ENCODE results near the gene CEP19. TPM values are rescaled to one million over a fixed set of nuclear protein-coding genes. Genes with fewer than 3 reads are reported as not detected.

Gene CEP19
- total RNA-seq, 1 experiment from 2014 or later: 9.0 TPM

DNA sequence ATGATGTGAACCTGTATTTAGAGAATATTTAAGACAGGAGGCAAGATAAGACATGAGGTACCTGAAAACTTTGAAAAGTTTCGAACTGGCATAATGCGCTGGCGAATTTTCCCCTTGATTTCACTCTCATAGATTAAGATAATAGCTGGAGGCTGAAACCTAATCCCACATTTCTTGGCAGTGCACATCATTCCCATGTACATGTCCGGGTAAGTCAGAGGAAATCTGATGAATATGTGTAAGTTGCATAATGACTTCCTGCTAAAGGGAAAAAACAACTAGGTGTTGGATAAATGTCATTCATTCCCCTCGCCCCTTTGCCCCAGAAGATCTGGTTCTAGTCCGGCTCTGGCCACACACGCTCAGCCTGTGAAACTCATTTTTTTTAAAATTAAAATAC is 3.6 kb downstream of the CEP19 start:
- DNase-seq (ENCODE audit: low read depth): no peak

GRCh38 chr3:196707566-196707965 is 4.5 kb downstream of the CEP19 start:
- DNase-seq (ENCODE audit: low read depth): no peak

DNA sequence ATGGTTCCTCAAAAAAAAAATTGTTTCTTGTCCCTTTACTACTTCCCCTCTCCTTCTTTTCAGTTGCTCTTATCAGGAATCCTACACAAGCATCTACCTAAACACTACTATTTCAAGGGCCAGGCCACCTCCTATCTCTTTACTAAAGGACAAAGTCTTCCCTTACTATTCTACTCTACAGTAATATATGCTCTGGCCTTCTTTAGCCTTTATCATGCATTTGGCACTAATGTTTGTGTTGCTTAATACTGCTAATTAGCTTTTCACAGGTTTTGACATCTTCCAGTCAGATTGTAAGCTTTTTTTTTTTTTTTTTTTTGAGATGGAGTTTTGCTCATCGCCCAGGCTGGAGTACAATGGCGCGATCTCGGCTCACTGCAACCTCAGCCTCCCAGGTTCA is 5.3 kb downstream of the CEP19 start:
- no peak for DNase-seq (ENCODE audit: low read depth)

DNA sequence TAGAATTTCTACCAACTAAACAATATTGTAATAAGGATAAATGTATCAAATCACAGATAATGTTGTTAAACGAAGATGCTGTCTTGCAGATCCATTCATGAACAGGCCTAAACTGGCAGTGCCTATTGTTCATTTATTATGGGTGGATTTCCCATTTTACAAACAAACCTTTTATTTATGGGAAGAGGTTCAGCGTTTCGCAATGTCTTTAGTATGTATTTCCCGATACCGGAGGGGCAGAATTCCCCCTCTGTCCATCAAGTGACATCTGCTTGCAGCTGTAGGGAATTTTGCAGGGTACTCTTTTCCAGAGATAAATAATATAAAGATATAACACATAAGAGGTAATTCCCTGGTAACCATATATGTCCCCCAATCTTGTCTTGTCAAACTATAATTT is 5.7 kb downstream of the CEP19 start:
- DNase-seq (ENCODE audit: low read depth): no peak

DNA sequence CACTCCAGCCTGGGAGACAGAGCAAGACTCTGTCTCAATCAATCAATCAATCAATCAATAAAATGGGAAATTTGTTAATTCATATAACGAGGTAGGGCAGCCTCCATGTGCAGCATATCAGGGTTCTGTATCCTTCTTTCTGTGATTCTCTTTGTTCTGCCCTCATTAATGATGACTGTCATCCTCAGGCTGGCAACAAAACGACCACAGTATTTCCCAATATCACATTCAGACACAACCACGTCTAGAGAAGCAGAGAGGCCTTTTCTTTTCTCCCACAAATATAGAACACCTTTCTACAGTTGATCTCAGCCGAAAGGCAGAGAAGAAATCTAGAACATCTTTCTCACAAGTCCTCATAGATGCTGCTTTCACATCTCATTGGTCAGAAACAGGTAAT is 11.2 kb downstream of the CEP19 start:
- no peak for DNase-seq (ENCODE audit: low read depth)

DNA sequence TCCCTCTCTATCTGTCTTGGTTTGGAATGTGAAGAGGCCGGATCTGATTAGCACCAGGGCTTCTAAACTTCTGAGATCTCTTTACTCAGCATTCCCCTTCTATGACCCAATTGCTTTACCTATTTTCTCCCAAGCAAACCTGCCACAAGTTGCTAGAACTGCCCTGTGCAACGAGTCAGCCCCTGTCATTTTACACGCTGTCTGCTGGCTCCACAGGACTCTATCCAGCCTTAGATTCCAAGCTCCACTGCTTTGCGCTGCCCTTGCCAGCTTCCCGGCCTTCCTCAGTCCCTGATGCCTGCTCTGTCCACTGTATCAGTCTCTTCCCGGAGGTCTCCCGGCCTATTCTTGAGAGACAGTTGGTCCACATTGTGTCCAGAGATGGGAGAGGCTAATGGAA is 12.3 kb downstream of the CEP19 start:
- no peak for DNase-seq (ENCODE audit: low read depth)

- no peak for DNase-seq (ENCODE audit: low read depth)
Observed at GRCh38 chr3:196697270-196697669, 14.8 kb downstream of the CEP19 start.

DNA sequence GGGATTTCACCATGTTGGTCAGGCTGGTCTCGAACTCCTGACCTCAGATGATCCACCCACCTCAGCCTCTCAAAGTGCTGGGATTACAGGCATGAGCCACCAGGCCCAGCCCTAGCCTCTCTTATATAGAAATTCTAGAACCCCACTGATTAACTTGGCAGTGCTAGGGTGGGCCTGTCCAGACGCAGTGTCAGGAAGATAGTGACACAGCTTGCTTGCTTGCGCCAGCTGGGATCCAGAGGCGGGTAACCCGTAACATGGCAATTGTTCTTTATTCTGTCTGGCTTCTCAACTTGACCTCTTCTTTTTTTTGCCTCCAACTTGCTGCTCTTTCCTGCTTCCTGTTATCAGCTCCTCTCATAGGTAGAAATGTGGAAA is 16.2 kb downstream of the CEP19 start:
- no peak for DNase-seq (ENCODE audit: low read depth)

- DNase-seq (ENCODE audit: low read depth): no peak
Observed at GRCh38 chr3:196694941-196695848, 16.9 kb downstream of the CEP19 start.

DNA sequence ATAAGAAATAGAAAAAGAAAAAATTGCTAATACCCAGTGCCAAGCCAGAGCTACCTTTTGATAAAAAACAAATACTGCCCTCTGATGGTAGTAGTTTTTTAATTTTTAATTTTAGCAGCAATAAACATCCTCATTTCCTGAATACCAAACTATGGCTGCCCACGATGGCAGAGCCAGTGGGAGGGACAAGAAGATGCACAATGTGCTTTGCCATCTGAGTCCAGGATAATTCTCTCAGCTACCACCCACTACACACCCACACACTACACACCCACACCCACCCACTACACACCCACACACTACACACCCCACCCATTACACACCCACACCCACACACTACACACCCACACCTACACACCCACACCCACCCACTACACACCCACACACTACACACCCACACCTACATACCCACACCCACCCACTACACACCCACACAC is 17.8 kb downstream of the CEP19 start:
- DNase-seq (ENCODE audit: low read depth): peak; percentile 53

- no peak for DNase-seq (ENCODE audit: low read depth)
Observed at GRCh38 chr3:196691386-196691785, 20.7 kb downstream of the CEP19 start.

DNA sequence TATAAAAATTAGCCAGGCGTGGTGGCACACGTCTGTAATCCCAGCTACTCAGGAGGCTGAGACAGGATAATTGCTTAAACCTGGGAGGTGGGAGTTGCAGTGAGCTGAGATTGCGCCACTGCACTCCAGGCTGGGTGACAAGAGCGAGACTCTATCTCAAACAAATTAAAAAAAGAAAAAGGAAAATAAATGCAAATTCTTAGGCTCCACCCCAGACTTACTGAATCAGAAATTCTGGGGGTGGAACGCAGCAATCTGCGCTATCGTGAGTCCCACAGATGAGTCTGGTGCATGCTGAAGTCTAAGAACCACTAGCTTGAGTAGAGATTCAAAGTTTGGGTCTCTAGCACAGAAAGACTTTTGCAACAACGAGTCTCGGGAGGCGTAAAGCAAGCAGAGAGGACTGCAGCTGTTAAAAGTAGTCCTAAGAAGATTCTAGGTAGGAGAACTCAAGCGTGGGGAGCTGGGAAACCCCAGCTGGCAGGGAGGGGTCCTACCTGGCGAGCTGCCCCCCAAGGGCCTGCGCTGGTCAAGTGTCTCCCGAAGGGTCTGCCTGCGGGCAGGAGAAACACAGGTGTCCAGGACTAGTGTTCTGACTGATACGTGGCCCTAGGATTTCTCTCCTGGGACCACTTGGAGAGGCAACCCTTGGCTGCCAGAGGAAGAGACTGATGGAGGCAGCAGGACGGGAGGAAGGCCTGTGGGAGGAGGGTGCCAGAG is 21.9 kb downstream of the CEP19 start:
- DNase-seq (ENCODE audit: low read depth): no peak

GRCh38 chr3:196688349-196688748 is 23.7 kb downstream of the CEP19 start:
- DNase-seq (ENCODE audit: low read depth): no peak

DNA sequence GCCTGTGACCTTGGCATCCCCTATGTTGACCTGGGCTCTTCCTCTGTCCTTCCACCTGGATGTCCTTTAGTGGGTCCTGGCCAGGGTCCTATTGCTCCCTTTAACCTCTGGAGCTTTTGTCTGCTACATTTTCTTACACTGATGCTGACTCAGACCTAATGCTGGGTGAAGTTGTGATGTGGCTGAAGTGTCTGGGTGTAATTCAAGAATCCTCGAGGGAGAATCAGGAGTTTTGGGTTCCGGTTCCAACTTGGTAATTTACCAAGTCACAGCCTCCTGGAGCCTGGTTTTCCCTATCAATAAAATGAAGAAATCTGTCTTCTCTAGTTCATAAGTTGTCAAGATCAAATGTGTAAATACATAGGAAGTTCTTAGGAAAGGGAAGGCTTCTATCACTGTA is 25.6 kb downstream of the CEP19 start:
- no peak for DNase-seq (ENCODE audit: low read depth)

DNA sequence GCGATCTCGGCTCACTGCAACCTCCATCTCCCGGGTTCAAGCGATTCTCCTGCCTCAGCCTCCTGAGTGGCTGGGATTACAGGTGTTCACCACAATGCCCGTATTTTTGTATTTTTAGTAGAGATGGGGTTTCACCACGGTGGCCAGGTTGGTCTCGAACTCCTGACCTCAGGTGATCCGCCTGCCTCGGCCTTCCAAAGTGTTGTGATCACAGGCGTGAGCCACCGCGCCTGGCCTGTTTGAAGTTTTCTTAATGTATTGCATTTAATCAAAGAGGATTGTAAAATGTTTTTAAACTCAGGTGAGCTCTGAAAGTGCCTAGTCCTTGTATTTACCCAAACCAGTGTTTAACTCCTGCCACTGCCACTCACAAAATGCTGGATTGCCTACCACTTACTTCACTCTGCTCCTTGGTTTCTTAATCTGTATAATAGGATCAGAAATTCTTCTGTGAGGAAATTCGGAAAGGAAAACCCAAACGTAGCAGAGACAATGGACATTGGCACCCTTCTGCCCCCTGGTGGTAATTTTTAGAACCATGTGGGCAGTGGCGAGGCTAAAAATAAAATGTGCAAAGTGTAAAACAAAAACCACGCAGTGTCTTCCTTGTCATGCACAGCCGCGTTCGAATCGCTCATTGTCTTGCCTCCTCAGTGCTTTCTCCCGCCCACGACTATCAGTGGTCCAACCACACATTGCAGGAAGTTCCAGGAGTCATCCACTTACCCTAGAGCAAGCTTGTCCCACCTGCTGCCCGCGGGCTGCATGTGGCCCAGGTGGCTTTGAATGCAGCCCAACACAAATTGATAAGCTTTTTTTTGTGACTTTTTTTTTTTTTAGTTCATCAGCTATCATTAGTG is 27.3 kb downstream of the CEP19 start:
- DNase-seq (ENCODE audit: low read depth): peak; percentile 67

DNA sequence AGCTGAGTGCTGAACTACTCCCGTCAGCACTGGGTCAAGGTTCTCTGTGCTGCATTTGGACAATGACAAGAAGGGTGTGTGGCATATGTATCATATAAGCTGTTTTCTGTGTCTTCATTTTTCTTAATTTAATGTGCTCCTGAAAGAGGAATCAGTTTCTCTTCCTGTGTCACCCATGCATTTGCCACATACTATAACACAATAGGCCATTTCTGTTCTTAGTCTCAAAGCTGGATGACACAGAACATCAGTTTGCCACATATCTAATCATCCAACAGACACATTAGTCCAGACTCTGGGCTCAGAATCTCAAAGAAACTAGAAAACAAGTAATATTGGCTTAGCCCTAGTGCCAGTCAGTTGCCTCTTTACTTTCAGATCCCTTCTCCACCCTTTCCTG is 34.1 kb downstream of the CEP19 start:
- DNase-seq (ENCODE audit: low read depth): no peak

DNA sequence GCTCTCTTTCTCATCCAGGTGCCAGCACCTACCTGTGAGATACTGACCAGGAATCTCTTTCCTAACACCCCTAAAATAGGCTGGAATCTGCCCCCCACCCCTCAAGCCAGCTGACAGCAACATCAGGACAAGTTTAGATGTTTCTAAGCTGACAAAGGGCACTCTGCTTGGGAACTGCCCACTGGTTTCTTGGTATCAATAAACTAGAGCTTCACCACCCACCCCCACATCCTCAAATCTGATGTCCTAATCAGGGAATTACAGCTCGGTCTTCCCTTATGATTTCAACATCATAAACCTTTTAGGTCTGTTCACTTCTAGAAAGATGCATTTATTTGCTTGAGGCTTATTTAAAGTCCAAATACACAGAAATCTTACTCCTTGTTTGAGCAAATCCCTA is 34.7 kb downstream of the CEP19 start:
- DNase-seq (ENCODE audit: low read depth): no peak

DNA sequence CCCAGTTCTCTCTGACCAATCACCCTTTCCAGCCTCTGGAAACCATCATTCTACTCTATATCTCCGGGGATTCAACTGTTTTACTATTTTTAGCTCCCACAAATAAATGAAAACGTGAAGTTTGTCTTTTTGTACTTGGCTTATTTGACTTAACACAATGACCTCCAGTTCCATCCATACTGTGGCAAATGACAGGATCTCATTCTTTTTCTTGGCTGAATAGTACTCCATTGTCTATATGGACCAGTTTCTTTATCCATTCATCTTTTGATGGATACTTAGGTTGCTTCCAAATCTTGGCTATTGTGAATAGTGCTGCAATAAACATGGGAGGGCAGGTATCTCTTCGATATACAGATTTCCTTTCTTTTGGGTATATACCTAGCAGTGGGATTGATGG is 38.4 kb downstream of the CEP19 start:
- no peak for DNase-seq (ENCODE audit: low read depth)

- DNase-seq (ENCODE audit: low read depth): no peak
Observed at GRCh38 chr3:196670339-196670738, 41.7 kb downstream of the CEP19 start.

- DNase-seq (ENCODE audit: low read depth): no peak
Observed at GRCh38 chr3:196667056-196667825, 44.8 kb downstream of the CEP19 start.

Data from M059J (cell line).